ENCODE data around the gene CH25H. TPM values are rescaled to one million over a fixed set of nuclear protein-coding genes. Genes with fewer than 3 reads are reported as not detected.

Gene CH25H
- polyA plus RNA-seq, 10 donors, result 0.37 to 3.8 (median 0.68) TPM

- DNase-seq, result peak in 2 of 3 donors; percentile 21 to 56
Observed at GRCh38 chr10:89235073-89235798, 28.1 kb upstream of the CH25H start.

- DNase-seq, result no peak
Observed at GRCh38 chr10:89233033-89233432, 25.9 kb upstream of the CH25H start.

- DNase-seq, result no peak
Observed at GRCh38 chr10:89228962-89229361, 21.8 kb upstream of the CH25H start.

- DNase-seq, result no peak
Observed at GRCh38 chr10:89228146-89228545, 21.0 kb upstream of the CH25H start.

- DNase-seq, result no peak
Observed at GRCh38 chr10:89226891-89227290, 19.8 kb upstream of the CH25H start.

- no peak for DNase-seq
Observed at GRCh38 chr10:89224739-89225443, 17.8 kb upstream of the CH25H start.

- DNase-seq, result no peak
Observed at GRCh38 chr10:89221919-89222318, 14.8 kb upstream of the CH25H start.

GRCh38 chr10:89219513-89220218 is 12.5 kb upstream of the CH25H start:
- DNase-seq, result no peak

GRCh38 chr10:89217057-89217990 is 10.2 kb upstream of the CH25H start:
- peak; percentile 64 to 79 (median 73) for DNase-seq

- DNase-seq, result no peak
Observed at GRCh38 chr10:89216056-89216455, 8.9 kb upstream of the CH25H start.

- DNase-seq, result no peak
Observed at GRCh38 chr10:89215511-89215910, 8.4 kb upstream of the CH25H start.

- no peak for DNase-seq
Observed at GRCh38 chr10:89214566-89215165, 7.5 kb upstream of the CH25H start.

- peak in 2 of 3 donors; percentile 49 to 68 for DNase-seq
Observed at GRCh38 chr10:89213191-89213808, 6.2 kb upstream of the CH25H start.

- no peak for DNase-seq
Observed at GRCh38 chr10:89210794-89211425, 3.8 kb upstream of the CH25H start.

- DNase-seq, result no peak
Observed at GRCh38 chr10:89209718-89210117, 2.6 kb upstream of the CH25H start.

GRCh38 chr10:89207801-89208551 is 859 bp upstream of the CH25H start:
- DNase-seq, result peak in 1 of 3 donors; percentile 84

GRCh38 chr10:89206402-89207180 is 526 bp downstream of the CH25H start:
- no peak for DNase-seq

- DNase-seq, result no peak
Observed at GRCh38 chr10:89204621-89205185, 2.4 kb downstream of the CH25H start.
